Transverse colon (tissue), 4 donors: ENCODE data around the gene MTREX. TPM values are rescaled to one million over a fixed set of nuclear protein-coding genes. Genes with fewer than 3 reads are reported as not detected.

Experiments
- DNase-seq: peaks from one replicate; pipeline ENCODE4 v3.0.0-alpha.2; 2019
- H3K27ac ChIP-seq, 4 donors: fragments of 200-600 bp; sonication (generic); 2 replicates each; pipeline ENCODE4 v1.5.1; 2016 to 2018; ENCODE audit warnings: inconsistent platforms in 4 of 4
- H3K27me3 ChIP-seq: fragments of 200-600 bp; sonication (generic); 2 replicates; pipeline ENCODE4 v1.5.1; 2017; ENCODE audit warnings: inconsistent platforms
- H3K36me3 ChIP-seq, 4 donors: fragments of 200-600 bp; sonication (generic); 2 replicates each; pipeline ENCODE4 v1.5.1; 2017 to 2019; ENCODE audit warnings: inconsistent platforms in 4 of 4
- H3K4me1 ChIP-seq, 4 donors: fragments of 200-600 bp; sonication (generic); 2 replicates each; pipeline ENCODE4 v1.5.1; 2017 to 2020; ENCODE audit warnings: inconsistent platforms in 4 of 4
- H3K4me3 ChIP-seq, 4 donors: fragments of 200-600 bp; sonication (generic); 1 replicate in 1 of 4; 2 replicates in 3 of 4; pipeline versions ENCODE4 v1.5.1 to v1.6.1; 2017 to 2019; ENCODE audit warnings: inconsistent platforms in 4 of 4
- H3K9me3 ChIP-seq, 2 donors: fragments of 200-600 bp; sonication (generic); 2 replicates each; pipeline ENCODE4 v1.5.1; 2017 to 2019; ENCODE audit warnings: inconsistent platforms in 2 of 2
- EP300 ChIP-seq: sonication (generic); formaldehyde crosslinking; IDR thresholded peaks from one replicate; pipeline ENCODE4 v1.6.1; 2017; ENCODE audit warnings: antibody characterized with exemption, low read depth
- POLR2A ChIP-seq: fragments of 450-650 bp; IDR thresholded peaks from one replicate; pipeline ENCODE4 v1.6.1; 2016; ENCODE audit warnings: antibody characterized with exemption, mild to moderate bottlenecking, moderate library complexity
- POLR2AphosphoS5 ChIP-seq, 3 donors: sonication (generic); formaldehyde crosslinking; IDR thresholded peaks; one replicate each; pipeline ENCODE4 v1.6.1; 2016; ENCODE audit warnings: antibody characterized with exemption in 3 of 3
- WGBS, 2 donors: methylation state at CpG; one replicate each; pipeline ENCODE4 v1.1.5; 2018; ENCODE audit warnings: low coverage in 1 of 2; 5-methylcytosine and 5-hydroxymethylcytosine counted together
- in situ Hi-C, 4 donors: fragments of 200-750 bp; cut with MboI; loops; one replicate each; pipeline versions ENCODE4 v1.15.0 to v1.15.1; 2017; ENCODE audit warnings: low sequenced_read_pairs in 3 of 4, low pct_ligation_motif_present in 1 of 4, low pct_unique_long_range_greater_than_20kb in 1 of 4
- intact Hi-C: fragments of 100-400 bp; cut with DNase I; formaldehyde crosslinking; loops from one replicate; pipeline ENCODE4 v1.15.1; 2023; ENCODE audit warnings: low total_unique reads
- total RNA-seq, 4 donors: library from RNA; depleted of rRNA; stranded (reverse); fragments of >200 nt; gene quantifications; one replicate each; pipeline ENCODE4 v1.1.0, GENCODE V29; 2016
- TF ChIP-seq, protein P1 (sequence below), 5 experiments: fragments of 200-600 bp in 3 of 5; fragments of 450-650 bp in 2 of 5; sonication (generic) in 3 of 5; IDR thresholded peaks; 1 replicate in 2 of 5; 2 replicates in 3 of 5; pipeline ENCODE4 v1.5.1; 2016 to 2017; ENCODE audit warnings: antibody characterized with exemption in 5 of 5, inconsistent platforms in 3 of 5, mild to moderate bottlenecking in 2 of 5, moderate library complexity in 1 of 5

The MTREX gene
- total RNA-seq: 10 to 100 TPM; 29.5 to 85.9 (median 65.5) TPM

DNA sequence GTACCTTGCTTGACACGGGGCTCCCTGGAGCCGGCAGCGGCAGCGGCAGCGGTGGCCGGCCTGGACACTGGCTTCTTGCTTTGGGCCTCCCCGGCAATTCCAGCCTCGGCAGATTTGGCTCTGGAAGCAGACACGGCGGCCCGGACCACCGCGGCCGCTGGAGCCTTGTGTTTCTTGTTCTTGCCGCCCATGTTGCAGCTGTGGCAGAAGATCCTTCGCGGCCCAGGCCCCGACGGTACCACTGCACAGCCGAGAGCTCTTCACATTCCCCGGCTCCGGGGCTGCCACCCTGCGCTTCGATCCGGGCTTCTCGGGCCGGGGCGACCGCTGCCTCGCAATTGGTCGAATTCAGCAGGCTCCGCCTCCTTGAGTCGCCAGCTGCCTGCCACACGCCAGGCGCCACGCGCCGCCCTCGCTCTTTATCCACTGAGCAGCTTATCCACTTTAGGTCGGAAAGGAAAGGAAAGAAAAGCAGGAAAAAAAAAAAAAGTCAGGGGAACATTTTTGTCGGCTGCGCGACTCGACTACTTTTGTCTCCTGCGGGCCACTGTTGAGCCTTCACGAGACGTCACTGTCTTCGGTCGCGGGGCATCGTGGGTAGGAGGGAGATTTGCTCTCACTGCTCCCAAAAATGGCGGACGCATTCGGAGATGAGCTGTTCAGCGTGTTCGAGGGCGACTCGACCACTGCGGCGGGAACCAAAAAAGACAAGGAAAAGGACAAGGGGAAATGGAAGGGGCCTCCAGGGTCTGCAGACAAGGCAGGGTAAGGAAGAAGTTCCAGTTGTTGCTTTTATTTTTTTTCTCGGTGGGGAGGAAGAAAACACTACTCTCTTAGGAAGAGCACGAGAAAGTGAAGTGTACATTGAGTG is at the start of gene MTREX, which contains the start of gene DHX29:
Gene MTREX, plus strand, starts transcription at position 607 of the 871 bp plus-strand sequence. Its CDS starts 25 bp downstream, at position 632.
Gene DHX29, minus strand, starts transcription at position 312 of the 871 bp plus-strand sequence. Its CDS starts 121 bp downstream, at position 191.
- Histone ChIP-seq H3K9me3 (no peaks in the 10 kb centered on the region), H3K27me3 (no peaks in the 10 kb centered on the region), H3K4me1 (peaks cover 25 to 64% (median 38%) of the 10 kb centered on the region in 4 donors), H3K27ac (peak within 1 kb of the TSS; percentile 89 to 98 (median 95)), H3K4me3 (peak within 1 kb of the TSS; percentile 60 to 88 (median 84)), H3K36me3 (no peaks in the 10 kb centered on the region)
- peak; percentile 83 for TF ChIP-seq POLR2A
- peak; percentile 60 to 70 (median 70) for TF ChIP-seq POLR2AphosphoS5 (IDR thresholded peaks at IDR 0.05)
- no peak for TF ChIP-seq EP300
- TF ChIP-seq, protein P1, sequence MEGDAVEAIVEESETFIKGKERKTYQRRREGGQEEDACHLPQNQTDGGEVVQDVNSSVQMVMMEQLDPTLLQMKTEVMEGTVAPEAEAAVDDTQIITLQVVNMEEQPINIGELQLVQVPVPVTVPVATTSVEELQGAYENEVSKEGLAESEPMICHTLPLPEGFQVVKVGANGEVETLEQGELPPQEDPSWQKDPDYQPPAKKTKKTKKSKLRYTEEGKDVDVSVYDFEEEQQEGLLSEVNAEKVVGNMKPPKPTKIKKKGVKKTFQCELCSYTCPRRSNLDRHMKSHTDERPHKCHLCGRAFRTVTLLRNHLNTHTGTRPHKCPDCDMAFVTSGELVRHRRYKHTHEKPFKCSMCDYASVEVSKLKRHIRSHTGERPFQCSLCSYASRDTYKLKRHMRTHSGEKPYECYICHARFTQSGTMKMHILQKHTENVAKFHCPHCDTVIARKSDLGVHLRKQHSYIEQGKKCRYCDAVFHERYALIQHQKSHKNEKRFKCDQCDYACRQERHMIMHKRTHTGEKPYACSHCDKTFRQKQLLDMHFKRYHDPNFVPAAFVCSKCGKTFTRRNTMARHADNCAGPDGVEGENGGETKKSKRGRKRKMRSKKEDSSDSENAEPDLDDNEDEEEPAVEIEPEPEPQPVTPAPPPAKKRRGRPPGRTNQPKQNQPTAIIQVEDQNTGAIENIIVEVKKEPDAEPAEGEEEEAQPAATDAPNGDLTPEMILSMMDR (IDR thresholded peaks at IDR 0.05): peak in 2 of 5 experiments; percentile 22 to 29
- WGBS, 2 donors: 0% methylated on average over 3 to 58 of the region's 62 CpGs
- in situ Hi-C loops (no loop called here), intact Hi-C loops (no loop called here)
- peak; percentile 91 for DNase-seq

GRCh38 chr5:55258339-55258738 is 49.5 kb upstream of the MTREX start:
- DNase-seq: no peak

GRCh38 chr5:55276771-55277170 is 31.0 kb upstream of the MTREX start:
- TF ChIP-seq, protein P1 (IDR thresholded peaks at IDR 0.05): no peak
- TF ChIP-seq EP300: no peak
- no peak for TF ChIP-seq POLR2AphosphoS5 (IDR thresholded peaks at IDR 0.05)
- TF ChIP-seq POLR2A: no peak
- 82 to 83% methylated on average over 1 of the region's 1 CpG for WGBS, 2 donors
- peaks cover 0 to 74% (median 26%) of the 10 kb centered on the region in 4 donors for H3K36me3 ChIP-seq

More at GRCh38 chr5:55258339-55258738, 49.5 kb upstream of the MTREX start:
- intact Hi-C loops: no loop called here
- WGBS, 2 donors: 94% methylated on average over 3 of the region's 3 CpGs; no CpG with 5 or more reads in 1 of the 2 donors
- H3K4me1 ChIP-seq: no peaks in the 10 kb centered on the region
- H3K9me3 ChIP-seq: no peaks in the 10 kb centered on the region
- no peak overlapping the region for H3K4me3 ChIP-seq
- in situ Hi-C loops: no loop called here
- TF ChIP-seq POLR2A (no peak), POLR2AphosphoS5 (IDR thresholded peaks at IDR 0.05) (no peak), EP300 (no peak)
- TF ChIP-seq, protein P1 (IDR thresholded peaks at IDR 0.05): no peak
- H3K27me3 ChIP-seq: no peaks in the 10 kb centered on the region
- peaks cover 0 to 53% (median 24%) of the 10 kb centered on the region in 4 donors for H3K36me3 ChIP-seq
- H3K27ac ChIP-seq: no peak overlapping the region

DNA sequence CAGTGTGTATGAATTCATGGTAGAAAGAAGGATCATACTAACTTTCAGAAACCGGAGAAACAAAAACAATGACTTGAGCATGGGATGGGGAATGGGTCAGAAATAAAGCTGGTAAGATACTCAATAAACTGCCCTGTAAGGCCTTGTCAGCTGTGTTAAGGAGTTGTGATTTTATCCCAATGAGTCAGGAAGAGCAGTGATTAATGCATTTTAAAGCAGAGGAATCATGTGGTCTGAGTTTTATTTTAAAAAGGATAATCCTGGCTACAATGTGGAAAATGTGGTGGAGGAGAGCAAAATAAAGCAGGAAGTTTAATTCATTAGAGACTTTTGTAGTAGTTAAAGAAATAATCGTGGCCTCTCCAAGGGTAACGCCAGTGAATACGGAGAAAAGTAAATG is 29.0 kb upstream of the MTREX start:
- Histone ChIP-seq H3K27me3 (no peaks in the 10 kb centered on the region), H3K27ac (no peak overlapping the region), H3K4me3 (no peak overlapping the region), H3K9me3 (no peaks in the 10 kb centered on the region), H3K4me1 (no peaks in the 10 kb centered on the region), H3K36me3 (peaks cover 0 to 79% (median 28%) of the 10 kb centered on the region in 4 donors)
- DNase-seq: no peak
- in situ Hi-C loops: no loop called here
- intact Hi-C loops: no loop called here
- no peak for TF ChIP-seq EP300
- no peak for TF ChIP-seq POLR2A
- no peak for TF ChIP-seq POLR2AphosphoS5 (IDR thresholded peaks at IDR 0.05)
- 93 to 94% methylated on average over 4 of the region's 4 CpGs for WGBS, 2 donors

More at GRCh38 chr5:55276771-55277170, 31.0 kb upstream of the MTREX start:
- H3K27me3 ChIP-seq: no peaks in the 10 kb centered on the region
- H3K27ac ChIP-seq: no peak overlapping the region
- no peak overlapping the region for H3K4me3 ChIP-seq
- DNase-seq: no peak
- no peaks in the 10 kb centered on the region for H3K9me3 ChIP-seq
- intact Hi-C loops (no loop called here), in situ Hi-C loops (no loop called here)
- H3K4me1 ChIP-seq: no peaks in the 10 kb centered on the region
